GM20431 (cell line): ENCODE measurements around the gene FITM1.

ENCODE experiments used
- in situ Hi-C: fragments of 300-500 bp; cut with MseI, MboI; formaldehyde crosslinking; loops from one replicate; pipeline ENCODE4 v1.15.0; 2020; ENCODE audit warnings: low sequenced_read_pairs; ENCODE audit not compliant: unreplicated experiment

Gene FITM1

GRCh38 chr14:24155100-24155499 lies 24.6 kb downstream of the FITM1 start:
- in situ Hi-C loops = no loop called here

GRCh38 chr14:24156840-24157239 lies 26.4 kb downstream of the FITM1 start:
- in situ Hi-C loops = no loop called here

- in situ Hi-C loops = no loop called here
Measured at GRCh38 chr14:24157331-24157730, 26.9 kb downstream of the FITM1 start.

GRCh38 chr14:24159777-24160498 lies 29.5 kb downstream of the FITM1 start:
- in situ Hi-C loops = no loop called here

- in situ Hi-C loops = no loop called here
Measured at GRCh38 chr14:24160499-24160849, 30.0 kb downstream of the FITM1 start.

- in situ Hi-C loops = no loop called here
Measured at GRCh38 chr14:24160850-24161804, 30.7 kb downstream of the FITM1 start, which contains the start of gene IRF9. Gene IRF9, plus strand, starts transcription at chr14:24161265. Its CDS starts 880 bp downstream, at chr14:24162145.

GRCh38 chr14:24162093-24162492 lies 31.6 kb downstream of the FITM1 start:
- in situ Hi-C loops = no loop called here

- in situ Hi-C loops = no loop called here
Measured at GRCh38 chr14:24164518-24164991, 34.1 kb downstream of the FITM1 start.

- in situ Hi-C loops = no loop called here
Measured at GRCh38 chr14:24165785-24166184, 35.3 kb downstream of the FITM1 start.

GRCh38 chr14:24167469-24168114 lies 37.1 kb downstream of the FITM1 start:
- in situ Hi-C loops = no loop called here

GRCh38 chr14:24171422-24172260 lies 41.2 kb downstream of the FITM1 start, which contains the start of gene REC8:
Gene REC8, plus strand, starts transcription at chr14:24172080. Its CDS starts 473 bp downstream, at chr14:24172553.
- in situ Hi-C loops = no loop called here

- in situ Hi-C loops = no loop called here
Measured at GRCh38 chr14:24172261-24172860, 41.9 kb downstream of the FITM1 start.

- in situ Hi-C loops = no loop called here
Measured at GRCh38 chr14:24172871-24173281, 42.4 kb downstream of the FITM1 start.

GRCh38 chr14:24176599-24176998 lies 46.1 kb downstream of the FITM1 start:
- in situ Hi-C loops = no loop called here

GRCh38 chr14:24177041-24177825 lies 46.8 kb downstream of the FITM1 start:
- in situ Hi-C loops = no loop called here

GRCh38 chr14:24177891-24178290 lies 47.4 kb downstream of the FITM1 start:
- in situ Hi-C loops = no loop called here

- in situ Hi-C loops = no loop called here
Measured at GRCh38 chr14:24178399-24179178, 48.1 kb downstream of the FITM1 start.
